ENCODE results near the gene C1orf52. TPM values are rescaled to one million over a fixed set of nuclear protein-coding genes. Genes with fewer than 3 reads are reported as not detected.

Gene C1orf52
- total RNA-seq, 1 experiment from 2014 or later: 30.2 TPM

DNA sequence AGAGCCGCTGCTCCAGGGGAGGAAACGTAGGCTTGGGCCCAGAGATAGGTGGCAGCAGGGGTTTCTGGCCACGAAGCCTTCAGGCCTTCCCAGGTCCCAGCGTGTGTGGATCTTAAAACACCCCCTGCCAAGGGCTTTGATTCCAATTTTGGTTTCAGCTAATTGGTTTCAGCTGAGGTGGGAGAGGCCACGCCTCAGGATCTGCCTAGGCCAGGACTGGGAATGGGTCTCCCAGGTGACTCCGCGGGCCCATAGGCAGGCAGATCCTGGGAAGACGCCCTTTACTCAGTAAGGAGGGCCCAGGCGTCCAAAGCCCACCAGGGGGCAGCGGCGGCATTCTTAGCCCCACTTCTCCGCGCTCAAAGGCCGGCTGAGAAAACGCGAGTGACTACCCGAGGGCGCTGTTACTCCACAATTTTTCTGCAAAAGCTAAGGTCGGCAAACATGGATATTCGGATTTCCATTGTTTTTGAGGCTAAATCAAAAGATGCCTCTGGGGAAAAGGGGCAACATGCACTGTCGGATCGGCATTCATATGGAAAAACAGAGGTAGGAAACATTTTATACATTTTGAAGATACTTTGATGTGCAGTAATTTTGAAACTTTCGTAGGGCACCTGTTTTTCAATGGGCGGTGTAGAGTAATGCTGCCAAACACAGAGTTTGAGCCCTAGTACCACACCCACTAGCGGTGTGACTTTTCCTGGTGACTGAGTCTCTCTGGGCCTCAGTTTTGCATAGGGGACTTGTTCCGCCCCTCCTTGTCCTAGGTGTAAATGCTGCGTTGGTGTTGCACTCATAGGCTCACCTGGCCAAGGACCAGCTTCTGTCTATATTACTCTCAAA, 48.7 kb upstream of the C1orf52 start:
- Histone ChIP-seq H3K36me3 (ENCODE audit: insufficient read depth, low read length, poor library complexity, severe bottlenecking) (no peaks in the 10 kb centered on the region), H3K9me3 (ENCODE audit: low read depth, low read length, poor library complexity, severe bottlenecking) (no peaks in the 10 kb centered on the region), H3K4me3 (ENCODE audit: low read depth, low read length, poor library complexity, severe bottlenecking) (no peak overlapping the region), H3K27me3 (replicated peaks; ENCODE audit: insufficient read depth, low read depth, low read length, poor library complexity) (no peaks in the 10 kb centered on the region), H3K4me1 (ENCODE audit: insufficient read depth, low read length, poor library complexity, severe bottlenecking) (peaks cover 18% of the 10 kb centered on the region), H3K27ac (ENCODE audit: low read depth, low read length, poor library complexity, severe bottlenecking) (no peak overlapping the region)
- TF ChIP-seq EZH2 (IDR thresholded peaks at IDR 0.05; ENCODE audit: borderline replicate concordance, low read depth, low read length, poor library complexity, severe bottlenecking): no peak
- TF ChIP-seq, protein P1, sequence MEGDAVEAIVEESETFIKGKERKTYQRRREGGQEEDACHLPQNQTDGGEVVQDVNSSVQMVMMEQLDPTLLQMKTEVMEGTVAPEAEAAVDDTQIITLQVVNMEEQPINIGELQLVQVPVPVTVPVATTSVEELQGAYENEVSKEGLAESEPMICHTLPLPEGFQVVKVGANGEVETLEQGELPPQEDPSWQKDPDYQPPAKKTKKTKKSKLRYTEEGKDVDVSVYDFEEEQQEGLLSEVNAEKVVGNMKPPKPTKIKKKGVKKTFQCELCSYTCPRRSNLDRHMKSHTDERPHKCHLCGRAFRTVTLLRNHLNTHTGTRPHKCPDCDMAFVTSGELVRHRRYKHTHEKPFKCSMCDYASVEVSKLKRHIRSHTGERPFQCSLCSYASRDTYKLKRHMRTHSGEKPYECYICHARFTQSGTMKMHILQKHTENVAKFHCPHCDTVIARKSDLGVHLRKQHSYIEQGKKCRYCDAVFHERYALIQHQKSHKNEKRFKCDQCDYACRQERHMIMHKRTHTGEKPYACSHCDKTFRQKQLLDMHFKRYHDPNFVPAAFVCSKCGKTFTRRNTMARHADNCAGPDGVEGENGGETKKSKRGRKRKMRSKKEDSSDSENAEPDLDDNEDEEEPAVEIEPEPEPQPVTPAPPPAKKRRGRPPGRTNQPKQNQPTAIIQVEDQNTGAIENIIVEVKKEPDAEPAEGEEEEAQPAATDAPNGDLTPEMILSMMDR (conservative IDR thresholded peaks at IDR 0.05; ENCODE audit: low read depth, low read length): peak; percentile 100
- DNase-seq (ENCODE audit: low spot score): peak; percentile 94
- no TSS peak for BruUV-seq (replicated peaks)
- intact Hi-C loops (cut with micrococcal nuclease; ENCODE audit: unreplicated experiment): loop anchor here (1.0 to 2.0 kb wide), 6 partner anchors 90 to 711 kb away; no protein-coding TSS in a partner anchor
- ChIA-PET CTCF (interaction anchor here (0.6 to 1.9 kb wide), 8 partner anchors 10 to 385 kb away, joined by 3 to 17 read pairs (median 5); no protein-coding TSS in a partner anchor), POLR2A (ENCODE audit: low non-redundant PET) (no interaction called here)

DNA sequence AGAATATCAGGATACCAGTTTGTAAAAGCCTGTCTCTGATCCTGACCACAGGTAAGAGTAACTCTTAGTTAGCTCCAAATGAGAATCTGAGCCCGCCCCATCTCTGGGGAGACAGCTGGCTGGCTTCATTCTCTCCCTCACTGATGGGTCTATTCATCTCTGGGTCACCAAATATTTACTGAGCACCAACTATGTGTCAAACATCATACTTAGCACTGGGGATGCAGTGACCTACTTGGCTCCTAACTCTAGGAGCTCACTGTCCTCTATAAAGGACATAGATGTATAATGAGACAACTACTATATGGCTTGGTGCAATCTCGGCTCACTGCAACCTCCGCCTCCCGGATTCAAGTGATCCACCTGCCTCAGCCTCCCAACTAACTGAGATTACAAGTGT, 46.8 kb upstream of the C1orf52 start:
- ChIA-PET POLR2A (ENCODE audit: low non-redundant PET) (no interaction called here), CTCF (no interaction called here)
- no peak for DNase-seq (ENCODE audit: low spot score)
- no TSS peak for BruUV-seq (replicated peaks)
- no peak for TF ChIP-seq EZH2 (IDR thresholded peaks at IDR 0.05; ENCODE audit: borderline replicate concordance, low read depth, low read length, poor library complexity, severe bottlenecking)
- TF ChIP-seq, protein P1 (conservative IDR thresholded peaks at IDR 0.05; ENCODE audit: low read depth, low read length): no peak
- intact Hi-C loops (cut with micrococcal nuclease; ENCODE audit: unreplicated experiment): no loop called here
- Histone ChIP-seq H3K36me3 (ENCODE audit: insufficient read depth, low read length, poor library complexity, severe bottlenecking) (no peaks in the 10 kb centered on the region), H3K4me3 (ENCODE audit: low read depth, low read length, poor library complexity, severe bottlenecking) (no peak overlapping the region), H3K27me3 (replicated peaks; ENCODE audit: insufficient read depth, low read depth, low read length, poor library complexity) (no peaks in the 10 kb centered on the region), H3K9me3 (ENCODE audit: low read depth, low read length, poor library complexity, severe bottlenecking) (no peaks in the 10 kb centered on the region), H3K27ac (ENCODE audit: low read depth, low read length, poor library complexity, severe bottlenecking) (no peak overlapping the region), H3K4me1 (ENCODE audit: insufficient read depth, low read length, poor library complexity, severe bottlenecking) (peaks cover 8% of the 10 kb centered on the region)

DNA sequence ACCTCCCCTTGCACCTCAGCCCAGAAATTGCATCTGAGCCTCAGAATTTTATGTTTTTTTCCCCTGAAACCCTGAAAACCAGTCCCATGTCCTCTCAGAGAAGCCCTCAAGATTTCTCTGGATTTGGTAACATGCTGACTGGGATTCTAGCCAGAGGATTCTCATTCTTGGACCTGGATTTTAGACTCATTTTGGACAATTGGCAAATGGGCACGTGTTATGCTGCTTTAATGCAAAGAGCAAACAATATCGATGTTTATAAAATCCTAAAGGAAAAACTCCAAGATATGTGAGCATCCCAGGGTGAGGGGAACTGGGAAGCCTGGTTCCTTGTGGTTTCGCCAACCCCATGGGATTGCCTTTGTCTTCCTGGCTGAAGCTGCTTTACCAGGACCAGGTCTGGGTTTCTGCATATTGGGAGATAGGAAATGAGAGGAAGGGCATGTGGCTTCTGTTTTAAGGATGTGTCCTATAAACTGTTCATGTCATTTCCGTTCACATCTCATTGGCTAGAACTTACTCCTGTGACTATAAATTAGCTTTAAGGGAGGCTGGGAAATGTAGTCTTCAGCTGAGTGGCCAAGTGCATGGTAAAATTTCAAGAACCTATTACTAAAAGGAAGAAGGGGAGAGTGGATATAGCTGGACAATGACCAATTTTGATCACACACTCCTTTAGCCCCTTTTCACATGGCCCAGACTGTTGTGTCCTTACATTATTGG, 44.1 kb upstream of the C1orf52 start:
- ChIA-PET CTCF (interaction anchor here (0.6 kb wide), 1 partner anchor 9 kb away, joined by 6 read pairs; no protein-coding TSS in a partner anchor), POLR2A (ENCODE audit: low non-redundant PET) (no interaction called here)
- intact Hi-C loops (cut with micrococcal nuclease; ENCODE audit: unreplicated experiment): no loop called here

More for the DNA sequence above, 44.1 kb upstream of the C1orf52 start:
- BruUV-seq (replicated peaks): no TSS peak
- Histone ChIP-seq H3K9me3 (ENCODE audit: low read depth, low read length, poor library complexity, severe bottlenecking) (no peaks in the 10 kb centered on the region), H3K4me1 (ENCODE audit: insufficient read depth, low read length, poor library complexity, severe bottlenecking) (peaks cover 7% of the 10 kb centered on the region), H3K4me3 (ENCODE audit: low read depth, low read length, poor library complexity, severe bottlenecking) (no peak overlapping the region), H3K36me3 (ENCODE audit: insufficient read depth, low read length, poor library complexity, severe bottlenecking) (no peaks in the 10 kb centered on the region), H3K27ac (ENCODE audit: low read depth, low read length, poor library complexity, severe bottlenecking) (no peak overlapping the region), H3K27me3 (replicated peaks; ENCODE audit: insufficient read depth, low read depth, low read length, poor library complexity) (no peaks in the 10 kb centered on the region)
- peak; percentile 26 for DNase-seq (ENCODE audit: low spot score)
- TF ChIP-seq EZH2 (IDR thresholded peaks at IDR 0.05; ENCODE audit: borderline replicate concordance, low read depth, low read length, poor library complexity, severe bottlenecking): no peak
- TF ChIP-seq, protein P1 (conservative IDR thresholded peaks at IDR 0.05; ENCODE audit: low read depth, low read length): no peak
